Measurements from ENCODE around the gene GTF2F2.

GRCh38 chr13:45243077-45243476 is 122.8 kb downstream of the GTF2F2 start:
- TF ChIP-seq, protein P1, sequence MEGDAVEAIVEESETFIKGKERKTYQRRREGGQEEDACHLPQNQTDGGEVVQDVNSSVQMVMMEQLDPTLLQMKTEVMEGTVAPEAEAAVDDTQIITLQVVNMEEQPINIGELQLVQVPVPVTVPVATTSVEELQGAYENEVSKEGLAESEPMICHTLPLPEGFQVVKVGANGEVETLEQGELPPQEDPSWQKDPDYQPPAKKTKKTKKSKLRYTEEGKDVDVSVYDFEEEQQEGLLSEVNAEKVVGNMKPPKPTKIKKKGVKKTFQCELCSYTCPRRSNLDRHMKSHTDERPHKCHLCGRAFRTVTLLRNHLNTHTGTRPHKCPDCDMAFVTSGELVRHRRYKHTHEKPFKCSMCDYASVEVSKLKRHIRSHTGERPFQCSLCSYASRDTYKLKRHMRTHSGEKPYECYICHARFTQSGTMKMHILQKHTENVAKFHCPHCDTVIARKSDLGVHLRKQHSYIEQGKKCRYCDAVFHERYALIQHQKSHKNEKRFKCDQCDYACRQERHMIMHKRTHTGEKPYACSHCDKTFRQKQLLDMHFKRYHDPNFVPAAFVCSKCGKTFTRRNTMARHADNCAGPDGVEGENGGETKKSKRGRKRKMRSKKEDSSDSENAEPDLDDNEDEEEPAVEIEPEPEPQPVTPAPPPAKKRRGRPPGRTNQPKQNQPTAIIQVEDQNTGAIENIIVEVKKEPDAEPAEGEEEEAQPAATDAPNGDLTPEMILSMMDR (optimal IDR thresholded peaks at IDR 0.05 in 1 of 3, IDR thresholded peaks at IDR 0.05 in 1 of 3, conservative IDR thresholded peaks at IDR 0.05 in 1 of 3; ENCODE audit: extremely low read depth in 1 of 3, insufficient read depth in 2 of 3, low read length in 3 of 3) = no peak
- no peak for TF ChIP-seq EZH2 (IDR thresholded peaks at IDR 0.05; ENCODE audit: low read length)
